HepG2 (cell line): Measurements from ENCODE around the gene UBE3B.

ENCODE experiments used
- ATF3 ChIP-seq: sonication (generic); formaldehyde crosslinking; IDR thresholded peaks from 2 replicates; pipeline ENCODE4 v1.4.0; 2020; ENCODE audit warnings: missing genetic modification reagents
- CTCF ChIP-seq: sonication (generic); formaldehyde crosslinking; IDR thresholded peaks from 2 replicates; pipeline ENCODE4 v1.5.0; 2020; ENCODE audit warnings: mild to moderate bottlenecking, missing genetic modification reagents, moderate library complexity
- EZH2 ChIP-seq: conservative IDR thresholded peaks from 2 replicates; pipeline ENCODE4 v1.6.1; 2012; ENCODE audit warnings: mild to moderate bottlenecking, low read depth, low read length, moderate library complexity
- GPN1 ChIP-seq: sonication (generic); formaldehyde crosslinking; IDR thresholded peaks from 2 replicates; pipeline ENCODE4 v1.5.1; 2020; ENCODE audit warnings: missing genetic modification reagents, borderline replicate concordance
- TAF1 ChIP-seq: sonication (generic); formaldehyde crosslinking; IDR thresholded peaks from 2 replicates; pipeline ENCODE4 v1.4.0; 2020; ENCODE audit warnings: missing genetic modification reagents
- ZNF274 ChIP-seq: sonication (generic); formaldehyde crosslinking; IDR thresholded peaks from 2 replicates; pipeline ENCODE4 v1.5.1; 2020; ENCODE audit warnings: mild to moderate bottlenecking, missing genetic modification reagents
- TF ChIP-seq, protein P1 (sequence below): sonication (generic); formaldehyde crosslinking; IDR thresholded peaks from 2 replicates; pipeline ENCODE4 v1.5.1; 2020; ENCODE audit warnings: mild to moderate bottlenecking, missing genetic modification reagents
- TF ChIP-seq, protein P2 (sequence below), 2 experiments: sonication (generic) in 1 of 2; formaldehyde crosslinking in 1 of 2; IDR thresholded peaks; 2 replicates each; pipeline versions ENCODE4 v1.5.1 to v1.6.1; 2011 to 2020; ENCODE audit warnings: borderline replicate concordance in 1 of 2, low read depth in 1 of 2, low read length in 1 of 2, mild to moderate bottlenecking in 1 of 2, missing genetic modification reagents in 1 of 2, moderate library complexity in 1 of 2

GRCh38 chr12:109531411-109531810, 54.0 kb downstream of the UBE3B start:
- TF ChIP-seq GPN1 (CRISPR knock-in tag) = no peak
- TF ChIP-seq CTCF = no peak
- TF ChIP-seq TAF1 (CRISPR knock-in tag) = no peak
- TF ChIP-seq ZNF274 = no peak
- TF ChIP-seq ATF3 (CRISPR knock-in tag) = no peak
- TF ChIP-seq, protein P1, sequence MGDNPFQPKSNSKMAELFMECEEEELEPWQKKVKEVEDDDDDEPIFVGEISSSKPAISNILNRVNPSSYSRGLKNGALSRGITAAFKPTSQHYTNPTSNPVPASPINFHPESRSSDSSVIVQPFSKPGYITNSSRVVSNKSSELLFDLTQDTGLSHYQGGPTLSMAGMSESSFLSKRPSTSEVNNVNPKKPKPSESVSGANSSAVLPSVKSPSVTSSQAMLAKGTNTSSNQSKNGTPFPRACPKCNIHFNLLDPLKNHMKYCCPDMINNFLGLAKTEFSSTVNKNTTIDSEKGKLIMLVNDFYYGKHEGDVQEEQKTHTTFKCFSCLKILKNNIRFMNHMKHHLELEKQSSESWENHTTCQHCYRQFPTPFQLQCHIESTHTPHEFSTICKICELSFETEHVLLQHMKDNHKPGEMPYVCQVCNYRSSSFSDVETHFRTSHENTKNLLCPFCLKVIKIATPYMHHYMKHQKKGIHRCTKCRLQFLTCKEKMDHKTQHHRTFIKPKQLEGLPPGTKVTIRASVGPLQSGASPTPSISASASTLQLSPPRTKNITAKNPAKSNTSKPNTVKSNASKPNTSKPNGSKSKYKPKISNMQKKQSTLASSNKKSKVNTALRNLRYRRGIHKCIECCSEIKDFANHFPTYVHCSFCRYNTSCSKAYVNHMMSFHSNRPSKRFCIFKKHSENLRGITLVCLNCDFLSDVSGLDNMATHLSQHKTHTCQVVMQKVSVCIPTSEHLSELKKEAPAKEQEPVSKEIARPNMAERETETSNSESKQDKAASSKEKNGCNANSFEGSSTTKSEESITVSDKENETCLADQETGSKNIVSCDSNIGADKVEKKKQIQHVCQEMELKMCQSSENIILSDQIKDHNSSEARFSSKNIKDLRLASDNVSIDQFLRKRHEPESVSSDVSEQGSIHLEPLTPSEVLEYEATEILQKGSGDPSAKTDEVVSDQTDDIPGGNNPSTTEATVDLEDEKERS (CRISPR knock-in tag) = no peak
- TF ChIP-seq, protein P2, sequence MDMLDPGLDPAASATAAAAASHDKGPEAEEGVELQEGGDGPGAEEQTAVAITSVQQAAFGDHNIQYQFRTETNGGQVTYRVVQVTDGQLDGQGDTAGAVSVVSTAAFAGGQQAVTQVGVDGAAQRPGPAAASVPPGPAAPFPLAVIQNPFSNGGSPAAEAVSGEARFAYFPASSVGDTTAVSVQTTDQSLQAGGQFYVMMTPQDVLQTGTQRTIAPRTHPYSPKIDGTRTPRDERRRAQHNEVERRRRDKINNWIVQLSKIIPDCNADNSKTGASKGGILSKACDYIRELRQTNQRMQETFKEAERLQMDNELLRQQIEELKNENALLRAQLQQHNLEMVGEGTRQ (IDR thresholded peaks at IDR 0.05; ENCODE audit: low read depth, low read length) = no peak
- TF ChIP-seq, protein P2 (CRISPR knock-in tag; IDR thresholded peaks at IDR 0.05; ENCODE audit: borderline replicate concordance) = no peak
- no peak for TF ChIP-seq EZH2
